SK-N-SH (cell line): ENCODE data around the gene MTCP1. TPM values are rescaled to one million over a fixed set of nuclear protein-coding genes. Genes with fewer than 3 reads are reported as not detected.

Experiments
- CTCF ChIA-PET: fragments of 300-600, 350-600 bp; formaldehyde crosslinking; extraction: SDS; loops from one replicate; lab custom pipeline; 2021; lab: Yijun Ruan, JAX
- POLR2A ChIA-PET: fragments of 350-600 bp; sonication (Branson Sonifier 250); formaldehyde crosslinking; extraction: SDS; loops from one replicate; lab custom pipeline; 2020; ENCODE audit warnings: antibody characterized with exemption, inconsistent platforms; lab: Yijun Ruan, JAX
- DNase-seq: peaks from one replicate; pipeline ENCODE4 v3.0.0; 2012
- H2AFZ ChIP-seq: fragments of 200-600 bp; sonication (generic); 2 replicates; pipeline ENCODE4 v1.8.1; 2016; ENCODE audit warnings: antibody characterized with exemption, mild to moderate bottlenecking, low read depth
- H3F3A ChIP-seq: fragments of 200-600 bp; sonication (generic); replicated peaks from 2 replicates; pipeline ENCODE3; 2016; ENCODE audit warnings: antibody characterized with exemption, mild to moderate bottlenecking; ENCODE audit not compliant: insufficient read depth
- H3K27ac ChIP-seq, 2 experiments: fragments of 200-500 bp in 1 of 2; fragments of 200-600 bp in 1 of 2; sonication (Bioruptor generic) in 1 of 2; sonication (generic), shearing (Covaris generic) in 1 of 2; 2 replicates each; pipeline versions ENCODE4 v1.5.1 to v1.6.1; 2014 to 2016; ENCODE audit warnings: low read depth in 2 of 2, inconsistent platforms in 1 of 2, low read length in 1 of 2, mild to moderate bottlenecking in 1 of 2, mixed read lengths in 1 of 2
- H3K27me3 ChIP-seq: fragments of 200-600 bp; sonication (generic), shearing (Covaris generic); 2 replicates; pipeline ENCODE4 v1.6.1; 2016; ENCODE audit warnings: mixed run types; ENCODE audit not compliant: insufficient read depth
- H3K36me3 ChIP-seq, 2 experiments: fragments of 200-500 bp in 1 of 2; fragments of 200-600 bp in 1 of 2; sonication (Bioruptor generic) in 1 of 2; sonication (generic) in 1 of 2; replicated peaks in 1 of 2; 2 replicates each; pipeline versions ENCODE3 to v1.5.1; 2014 to 2016; ENCODE audit warnings: low read length in 1 of 2, mild to moderate bottlenecking in 1 of 2; ENCODE audit not compliant: insufficient read depth in 2 of 2, control insufficient read depth in 1 of 2
- H3K4me1 ChIP-seq, 2 experiments: fragments of 200-500 bp in 1 of 2; fragments of 200-600 bp in 1 of 2; sonication (Bioruptor generic) in 1 of 2; sonication (generic), shearing (Covaris generic) in 1 of 2; 2 replicates each; pipeline versions ENCODE4 v1.5.1 to v1.6.1; 2014 to 2016; ENCODE audit warnings: low read depth in 1 of 2, low read length in 1 of 2, mixed run types in 1 of 2; ENCODE audit not compliant: insufficient read depth in 2 of 2, control insufficient read depth in 1 of 2
- H3K4me2 ChIP-seq: fragments of 200-600 bp; sonication (generic), shearing (Covaris generic); 2 replicates; pipeline ENCODE4 v1.6.1; 2017; ENCODE audit warnings: mixed run types
- H3K4me3 ChIP-seq, 2 experiments: fragments of 200-500 bp in 1 of 2; fragments of 200-600 bp in 1 of 2; sonication (Bioruptor generic) in 1 of 2; sonication (generic), shearing (Covaris generic) in 1 of 2; 2 replicates each; pipeline versions ENCODE4 v1.5.1 to v1.8.1; 2014 to 2016; ENCODE audit warnings: low read depth in 2 of 2, inconsistent platforms in 1 of 2, low read length in 1 of 2, mild to moderate bottlenecking in 1 of 2, mixed read lengths in 1 of 2, moderate library complexity in 1 of 2
- H3K79me2 ChIP-seq: fragments of 200-600 bp; sonication (generic); 2 replicates; pipeline ENCODE4 v1.8.1; 2017; ENCODE audit warnings: mild to moderate bottlenecking; ENCODE audit not compliant: insufficient read depth
- H3K9ac ChIP-seq: fragments of 200-600 bp; sonication (generic); 2 replicates; pipeline ENCODE4 v1.6.1; 2017; ENCODE audit warnings: mixed run types
- H3K9me2 ChIP-seq: fragments of 200-600 bp; sonication (generic); 2 replicates; pipeline ENCODE4 v1.6.1; 2017; ENCODE audit warnings: mixed run types
- H3K9me3 ChIP-seq: fragments of 200-600 bp; sonication (generic); 2 replicates; pipeline ENCODE4 v1.6.1; 2017; ENCODE audit warnings: mixed run types, mild to moderate bottlenecking, moderate library complexity
- H4K20me1 ChIP-seq: fragments of 200-600 bp; sonication (generic); 2 replicates; pipeline ENCODE4 v1.6.1; 2017; ENCODE audit warnings: mild to moderate bottlenecking, mixed run types; ENCODE audit not compliant: insufficient read depth
- CTCF ChIP-seq: fragments of 200-600 bp; sonication (generic); IDR thresholded peaks from 2 replicates; pipeline ENCODE4 v1.6.1; 2017; ENCODE audit warnings: antibody characterized with exemption, mild to moderate bottlenecking, moderate library complexity
- FOSL2 ChIP-seq: IDR thresholded peaks from 2 replicates; pipeline ENCODE4 v1.4.0; 2012; ENCODE audit warnings: low read depth, mild to moderate bottlenecking, moderate library complexity, borderline replicate concordance
- JUND ChIP-seq: IDR thresholded peaks from 2 replicates; pipeline ENCODE4 v1.4.0; 2012
- MEF2A ChIP-seq: IDR thresholded peaks from 2 replicates; pipeline ENCODE4 v1.4.0; 2012; ENCODE audit warnings: low read depth, borderline replicate concordance
- NRF1 ChIP-seq: IDR thresholded peaks from 2 replicates; pipeline ENCODE4 v1.6.1; 2012; ENCODE audit warnings: low read depth, mild to moderate bottlenecking, low read length
- RAD21 ChIP-seq: IDR thresholded peaks from 2 replicates; pipeline ENCODE4 v1.6.1; 2012; ENCODE audit warnings: mild to moderate bottlenecking, low read length
- RCOR1 ChIP-seq: fragments of 150-350 bp; IDR thresholded peaks from 2 replicates; pipeline ENCODE4 v1.6.1; 2017; ENCODE audit warnings: antibody characterized with exemption, low read length
- RXRA ChIP-seq: IDR thresholded peaks from 2 replicates; pipeline ENCODE4 v1.4.0; 2012; ENCODE audit warnings: low read depth, mild to moderate bottlenecking, borderline replicate concordance
- SIN3A ChIP-seq: IDR thresholded peaks from 2 replicates; pipeline ENCODE4 v1.6.1; 2012; ENCODE audit warnings: low read depth, mild to moderate bottlenecking, low read length, moderate library complexity, borderline replicate concordance
- TAF1 ChIP-seq: IDR thresholded peaks from 2 replicates; pipeline ENCODE4 v1.6.1; 2012; ENCODE audit warnings: low read depth, mild to moderate bottlenecking, low read length, moderate library complexity, borderline replicate concordance
- TCF12 ChIP-seq: IDR thresholded peaks from 2 replicates; pipeline ENCODE4 v1.4.0; 2012
- USF2 ChIP-seq: fragments of 150-350 bp; IDR thresholded peaks from 2 replicates; pipeline ENCODE4 v1.6.1; 2017; ENCODE audit warnings: antibody characterized with exemption, low read length, low read depth, borderline replicate concordance
- YY1 ChIP-seq: IDR thresholded peaks from 2 replicates; pipeline ENCODE4 v1.4.0; 2012; ENCODE audit warnings: low read depth, mild to moderate bottlenecking
- WGBS: methylation state at CpG from one replicate; pipeline ENCODE4 v1.1.6; 2017; ENCODE audit warnings: low lambda C conversion rate; 5-methylcytosine and 5-hydroxymethylcytosine counted together
- polyA plus RNA-seq, 3 experiments: library from polyadenylated mRNA; depleted of rRNA; stranded (reverse); fragments of >200 nt; gene quantifications; 2 replicates each; pipeline ENCODE4 v1.2.3, GENCODE V29; 2012

MTCP1 gene
- polyA plus RNA-seq, 1 of the 3 experiments (the other 2 are of a cell fraction), result 3.7 TPM

- Histone ChIP-seq H3K4me3 (no peak overlapping the region), H3K9me3 (no peaks in the 10 kb centered on the region; the same call in 1 of the 2 replicates), H3K4me1 (no peaks in the 10 kb centered on the region), H3K9me2 (0 out of 2 replicates have a peak, but pooled peaks cover 3% of the 10 kb centered on the region), H3K27me3 (no peaks in the 10 kb centered on the region), H3K9ac (no peak overlapping the region), H3K79me2 (no peaks in the 10 kb centered on the region), H3K36me3 (peaks cover 4 to 6% of the 10 kb centered on the region in 2 experiments), H3K4me2 (no peak overlapping the region), H4K20me1 (no peaks in the 10 kb centered on the region), H3K27ac (no peak overlapping the region)
- no peak for DNase-seq
- no peak for TF ChIP-seq SIN3A
- TF ChIP-seq USF2, result no peak
- TF ChIP-seq, all 33 proteins: peak for 0
- Histone ChIP-seq H3F3A (no peaks in the 10 kb centered on the region), H2AFZ (no peak overlapping the region)
- ChIA-PET CTCF (no interaction called here), POLR2A (no interaction called here)
- 57% methylated on average over 3 of the region's 3 CpGs for WGBS
These were observed 41.2 kb upstream of the MTCP1 start for GRCh38 chrX:155112171-155112570.

GRCh38 chrX:155108427-155108826 is 37.5 kb upstream of the MTCP1 start:
- 0 out of 2 replicates have a peak, but pooled peaks cover 3% of the 10 kb centered on the region for H3K9me2 ChIP-seq
- H3K9me3 ChIP-seq, result no peaks in the 10 kb centered on the region; the same call in 1 of the 2 replicates
- DNase-seq, result no peak
- H3K4me2 ChIP-seq, result no peak overlapping the region
- POLR2A ChIA-PET, result no interaction called here
- H3K4me1 ChIP-seq, result no peaks in the 10 kb centered on the region
- H3K9ac ChIP-seq, result no peak overlapping the region
- TF ChIP-seq NRF1, result no peak
- TF ChIP-seq MEF2A, result no peak
- TF ChIP-seq RAD21, result no peak
- TF ChIP-seq JUND, result no peak
- no peak for TF ChIP-seq YY1
- no peak for TF ChIP-seq RCOR1
- TF ChIP-seq, all 33 proteins: peak for 0
- Histone ChIP-seq H3K79me2 (no peaks in the 10 kb centered on the region), H3K27ac (no peak overlapping the region), H3K27me3 (no peaks in the 10 kb centered on the region), H4K20me1 (no peaks in the 10 kb centered on the region), H3K36me3 (peaks cover 4 to 6% of the 10 kb centered on the region in 2 experiments), H3F3A (no peaks in the 10 kb centered on the region), H2AFZ (no peak overlapping the region), H3K4me3 (no peak overlapping the region)
- CTCF ChIA-PET, result interaction anchor here (2.5 kb wide), 1 partner anchor 14 kb away, joined by 8 read pairs; no protein-coding TSS in a partner anchor

GRCh38 chrX:155105919-155106318 is 35.0 kb upstream of the MTCP1 start:
- H3K27me3 ChIP-seq, result no peaks in the 10 kb centered on the region
- H3F3A ChIP-seq, result no peaks in the 10 kb centered on the region
- 53% methylated on average over 2 of the region's 2 CpGs for WGBS
- no peaks in the 10 kb centered on the region for H3K9me3 ChIP-seq
- no peak for DNase-seq
- no peaks in the 10 kb centered on the region for H4K20me1 ChIP-seq
- no peak overlapping the region for H3K4me3 ChIP-seq
- ChIA-PET POLR2A (no interaction called here), CTCF (interaction anchor here (0.8 to 3.1 kb wide), 4 partner anchors 11 to 20 kb away, joined by 3 to 10 read pairs (median 6); no protein-coding TSS in a partner anchor)
- 0 out of 2 replicates have a peak, but pooled peaks cover 3% of the 10 kb centered on the region for H3K9me2 ChIP-seq
- no peak overlapping the region for H3K4me2 ChIP-seq
- peaks cover 0 to 6% of the 10 kb centered on the region in 2 experiments for H3K36me3 ChIP-seq
- H3K4me1 ChIP-seq, result no peaks in the 10 kb centered on the region
- no peak overlapping the region for H2AFZ ChIP-seq
- no peak for TF ChIP-seq TCF12
- TF ChIP-seq FOSL2, result no peak
- TF ChIP-seq USF2, result no peak
- TF ChIP-seq NRF1, result no peak
- no peak for TF ChIP-seq MEF2A
- no peak for TF ChIP-seq RCOR1
- no peak for TF ChIP-seq RXRA
- no peak for TF ChIP-seq CTCF
- no peak for TF ChIP-seq TAF1
- no peaks in the 10 kb centered on the region for H3K79me2 ChIP-seq
- H3K27ac ChIP-seq, result no peak overlapping the region
- no peak overlapping the region for H3K9ac ChIP-seq
